SK-N-SH (cell line): ENCODE measurements around the gene FAM20C. TPM values are rescaled to one million over a fixed set of nuclear protein-coding genes. Genes with fewer than 3 reads are reported as not detected.

Source experiments
- CTCF ChIA-PET: fragments of 300-600, 350-600 bp; formaldehyde crosslinking; extraction: SDS; loops from one replicate; lab custom pipeline; 2021; lab: Yijun Ruan, JAX
- POLR2A ChIA-PET: fragments of 350-600 bp; sonication (Branson Sonifier 250); formaldehyde crosslinking; extraction: SDS; loops from one replicate; lab custom pipeline; 2020; ENCODE audit warnings: antibody characterized with exemption, inconsistent platforms; lab: Yijun Ruan, JAX
- DNase-seq: peaks from one replicate; pipeline ENCODE4 v3.0.0; 2012
- H2AFZ ChIP-seq: fragments of 200-600 bp; sonication (generic); 2 replicates; pipeline ENCODE4 v1.8.1; 2016; ENCODE audit warnings: antibody characterized with exemption, mild to moderate bottlenecking, low read depth
- H3F3A ChIP-seq: fragments of 200-600 bp; sonication (generic); replicated peaks from 2 replicates; pipeline ENCODE3; 2016; ENCODE audit warnings: antibody characterized with exemption, mild to moderate bottlenecking; ENCODE audit not compliant: insufficient read depth
- H3K27ac ChIP-seq, 2 experiments: fragments of 200-500 bp in 1 of 2; fragments of 200-600 bp in 1 of 2; sonication (Bioruptor generic) in 1 of 2; sonication (generic), shearing (Covaris generic) in 1 of 2; 2 replicates each; pipeline versions ENCODE4 v1.5.1 to v1.6.1; 2014 to 2016; ENCODE audit warnings: low read depth in 2 of 2, inconsistent platforms in 1 of 2, low read length in 1 of 2, mild to moderate bottlenecking in 1 of 2, mixed read lengths in 1 of 2
- H3K27me3 ChIP-seq: fragments of 200-600 bp; sonication (generic), shearing (Covaris generic); 2 replicates; pipeline ENCODE4 v1.6.1; 2016; ENCODE audit warnings: mixed run types; ENCODE audit not compliant: insufficient read depth
- H3K36me3 ChIP-seq, 2 experiments: fragments of 200-500 bp in 1 of 2; fragments of 200-600 bp in 1 of 2; sonication (Bioruptor generic) in 1 of 2; sonication (generic) in 1 of 2; replicated peaks in 1 of 2; 2 replicates each; pipeline versions ENCODE3 to v1.5.1; 2014 to 2016; ENCODE audit warnings: low read length in 1 of 2, mild to moderate bottlenecking in 1 of 2; ENCODE audit not compliant: insufficient read depth in 2 of 2, control insufficient read depth in 1 of 2
- H3K4me1 ChIP-seq, 2 experiments: fragments of 200-500 bp in 1 of 2; fragments of 200-600 bp in 1 of 2; sonication (Bioruptor generic) in 1 of 2; sonication (generic), shearing (Covaris generic) in 1 of 2; 2 replicates each; pipeline versions ENCODE4 v1.5.1 to v1.6.1; 2014 to 2016; ENCODE audit warnings: low read depth in 1 of 2, low read length in 1 of 2, mixed run types in 1 of 2; ENCODE audit not compliant: insufficient read depth in 2 of 2, control insufficient read depth in 1 of 2
- H3K4me2 ChIP-seq: fragments of 200-600 bp; sonication (generic), shearing (Covaris generic); 2 replicates; pipeline ENCODE4 v1.6.1; 2017; ENCODE audit warnings: mixed run types
- H3K4me3 ChIP-seq, 2 experiments: fragments of 200-500 bp in 1 of 2; fragments of 200-600 bp in 1 of 2; sonication (Bioruptor generic) in 1 of 2; sonication (generic), shearing (Covaris generic) in 1 of 2; 2 replicates each; pipeline versions ENCODE4 v1.5.1 to v1.8.1; 2014 to 2016; ENCODE audit warnings: low read depth in 2 of 2, inconsistent platforms in 1 of 2, low read length in 1 of 2, mild to moderate bottlenecking in 1 of 2, mixed read lengths in 1 of 2, moderate library complexity in 1 of 2
- H3K79me2 ChIP-seq: fragments of 200-600 bp; sonication (generic); 2 replicates; pipeline ENCODE4 v1.8.1; 2017; ENCODE audit warnings: mild to moderate bottlenecking; ENCODE audit not compliant: insufficient read depth
- H3K9ac ChIP-seq: fragments of 200-600 bp; sonication (generic); 2 replicates; pipeline ENCODE4 v1.6.1; 2017; ENCODE audit warnings: mixed run types
- H3K9me2 ChIP-seq: fragments of 200-600 bp; sonication (generic); 2 replicates; pipeline ENCODE4 v1.6.1; 2017; ENCODE audit warnings: mixed run types
- H3K9me3 ChIP-seq: fragments of 200-600 bp; sonication (generic); 2 replicates; pipeline ENCODE4 v1.6.1; 2017; ENCODE audit warnings: mixed run types, mild to moderate bottlenecking, moderate library complexity
- H4K20me1 ChIP-seq: fragments of 200-600 bp; sonication (generic); 2 replicates; pipeline ENCODE4 v1.6.1; 2017; ENCODE audit warnings: mild to moderate bottlenecking, mixed run types; ENCODE audit not compliant: insufficient read depth
- CHD2 ChIP-seq: fragments of 150-350 bp; IDR thresholded peaks from 2 replicates; pipeline ENCODE4 v1.6.1; 2018; ENCODE audit warnings: low read length; ENCODE audit not compliant: partially characterized antibody
- ELF1 ChIP-seq: IDR thresholded peaks from 2 replicates; pipeline ENCODE4 v1.4.0; 2012
- EP300 ChIP-seq, 2 experiments: IDR thresholded peaks; 2 replicates each; pipeline versions ENCODE4 v1.4.0 to v1.6.1; 2012; ENCODE audit warnings: borderline replicate concordance in 1 of 2, low read depth in 1 of 2, low read length in 1 of 2
- EZH2phosphoT487 ChIP-seq: fragments of 200-600 bp; sonication (generic); IDR thresholded peaks from 2 replicates; pipeline ENCODE4 v1.6.1; 2017; ENCODE audit warnings: low read depth, mixed run types, mild to moderate bottlenecking, antibody characterized with exemption, moderate library complexity, borderline replicate concordance
- FOSL2 ChIP-seq: IDR thresholded peaks from 2 replicates; pipeline ENCODE4 v1.4.0; 2012; ENCODE audit warnings: low read depth, mild to moderate bottlenecking, moderate library complexity, borderline replicate concordance
- FOXJ3 ChIP-seq: sonication (generic); formaldehyde crosslinking; IDR thresholded peaks from 2 replicates; pipeline ENCODE4 v1.5.1; 2020; ENCODE audit warnings: mild to moderate bottlenecking, missing genetic modification reagents
- GABPA ChIP-seq: IDR thresholded peaks from 2 replicates; pipeline ENCODE4 v1.4.0; 2012; ENCODE audit warnings: low read depth, mild to moderate bottlenecking
- IRF3 ChIP-seq: fragments of 150-350 bp; IDR thresholded peaks from 2 replicates; pipeline ENCODE4 v1.6.1; 2016; ENCODE audit warnings: mild to moderate bottlenecking, low read depth, low read length
- MEF2A ChIP-seq: IDR thresholded peaks from 2 replicates; pipeline ENCODE4 v1.4.0; 2012; ENCODE audit warnings: low read depth, borderline replicate concordance
- NRF1 ChIP-seq: IDR thresholded peaks from 2 replicates; pipeline ENCODE4 v1.6.1; 2012; ENCODE audit warnings: low read depth, mild to moderate bottlenecking, low read length
- POLR2AphosphoS5 ChIP-seq: IDR thresholded peaks from 2 replicates; pipeline ENCODE4 v1.6.1; 2012; ENCODE audit warnings: low read depth, low read length
- RCOR1 ChIP-seq: fragments of 150-350 bp; IDR thresholded peaks from 2 replicates; pipeline ENCODE4 v1.6.1; 2017; ENCODE audit warnings: antibody characterized with exemption, low read length
- REST ChIP-seq: IDR thresholded peaks from 2 replicates; pipeline ENCODE4 v1.6.1; 2012; ENCODE audit warnings: mild to moderate bottlenecking, low read depth, low read length, moderate library complexity
- RXRA ChIP-seq: IDR thresholded peaks from 2 replicates; pipeline ENCODE4 v1.4.0; 2012; ENCODE audit warnings: low read depth, mild to moderate bottlenecking, borderline replicate concordance
- SIN3A ChIP-seq: IDR thresholded peaks from 2 replicates; pipeline ENCODE4 v1.6.1; 2012; ENCODE audit warnings: low read depth, mild to moderate bottlenecking, low read length, moderate library complexity, borderline replicate concordance
- SMC3 ChIP-seq: IDR thresholded peaks from 2 replicates; pipeline ENCODE4 v1.6.1; 2012; ENCODE audit warnings: low read depth, low read length, improper control_type of control experiment
- TAF1 ChIP-seq: IDR thresholded peaks from 2 replicates; pipeline ENCODE4 v1.6.1; 2012; ENCODE audit warnings: low read depth, mild to moderate bottlenecking, low read length, moderate library complexity, borderline replicate concordance
- TCF12 ChIP-seq: IDR thresholded peaks from 2 replicates; pipeline ENCODE4 v1.4.0; 2012
- WGBS: methylation state at CpG from one replicate; pipeline ENCODE4 v1.1.6; 2017; ENCODE audit warnings: low lambda C conversion rate; 5-methylcytosine and 5-hydroxymethylcytosine counted together
- polyA plus RNA-seq, 3 experiments: library from polyadenylated mRNA; depleted of rRNA; stranded (reverse); fragments of >200 nt; gene quantifications; 2 replicates each; pipeline ENCODE4 v1.2.3, GENCODE V29; 2012
- TF ChIP-seq, protein P1 (sequence below): IDR thresholded peaks from 2 replicates; pipeline ENCODE4 v1.4.0; 2012; ENCODE audit warnings: low read depth, borderline replicate concordance
- TF ChIP-seq, protein P2 (sequence below): IDR thresholded peaks from 2 replicates; pipeline ENCODE4 v1.4.0; 2012; ENCODE audit warnings: low read depth
- TF ChIP-seq, protein P3 (sequence below): fragments of 150-350 bp; IDR thresholded peaks from 2 replicates; pipeline ENCODE4 v1.6.1; 2017; ENCODE audit warnings: antibody characterized with exemption, low read length, low read depth, borderline replicate concordance

Gene FAM20C
- polyA plus RNA-seq, 1 of the 3 experiments (the other 2 are of a cell fraction), result 12.7 TPM

DNA sequence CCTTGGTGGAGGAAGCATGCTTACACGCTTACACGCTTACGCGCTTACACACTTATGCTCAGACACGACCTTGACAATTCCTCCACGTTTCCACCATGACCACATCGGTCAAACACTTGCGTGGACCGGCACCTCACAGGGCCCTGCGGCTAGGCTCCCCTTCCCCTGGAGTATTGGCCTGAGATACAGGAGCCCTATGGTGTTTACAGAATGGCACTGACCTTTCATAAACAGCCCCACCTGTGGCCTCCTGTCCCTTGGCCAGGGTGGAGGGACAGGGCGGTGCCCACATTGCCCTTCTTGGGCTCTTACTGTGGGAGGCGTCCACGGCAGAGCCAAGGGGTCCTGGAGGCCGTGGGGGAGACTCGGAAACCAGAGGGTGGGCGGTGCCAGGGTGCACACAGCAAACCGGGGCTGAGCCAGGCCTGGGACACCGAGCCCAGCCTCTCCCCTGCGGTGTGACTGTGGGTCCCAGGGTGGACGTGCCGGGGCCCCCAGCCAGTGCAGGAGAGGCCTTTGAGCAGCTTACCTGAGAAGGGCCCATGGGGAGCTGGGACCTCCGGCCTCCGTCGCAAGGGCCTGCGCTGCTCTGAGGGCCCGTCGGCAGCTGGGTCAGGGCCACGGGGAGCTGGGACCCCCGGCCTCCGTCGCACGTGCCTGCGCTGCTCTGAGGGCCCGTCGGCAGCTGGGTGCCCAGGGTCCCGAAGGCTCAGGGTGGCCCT lies 53.4 kb downstream of the FAM20C start:
- Histone ChIP-seq H3K79me2 (no peaks in the 10 kb centered on the region), H3K9me2 (no peaks in the 10 kb centered on the region), H3F3A (no peaks in the 10 kb centered on the region), H3K9ac (no peak overlapping the region), H3K36me3 (peaks cover 0 to 5% of the 10 kb centered on the region in 2 experiments), H3K27ac (no peak overlapping the region), H3K9me3 (no peaks in the 10 kb centered on the region), H3K27me3 (no peaks in the 10 kb centered on the region), H2AFZ (no peak overlapping the region), H3K4me3 (no peak overlapping the region), H3K4me2 (no peak overlapping the region), H3K4me1 (peaks cover 0 to 10% of the 10 kb centered on the region in 2 experiments; a peak in 2 of 4 replicates), H4K20me1 (no peaks in the 10 kb centered on the region)
- DNase-seq, result no peak
- WGBS, result 81% methylated on average over 15 of the region's 36 CpGs
- TF ChIP-seq ELF1 (no peak), EP300 (IDR thresholded peaks at IDR 0.05; ENCODE audit: borderline replicate concordance in 1 of 2, low read depth in 1 of 2, low read length in 1 of 2) (no peak), GABPA (no peak), SIN3A (no peak), EZH2phosphoT487 (no peak)
- TF ChIP-seq, protein P1, sequence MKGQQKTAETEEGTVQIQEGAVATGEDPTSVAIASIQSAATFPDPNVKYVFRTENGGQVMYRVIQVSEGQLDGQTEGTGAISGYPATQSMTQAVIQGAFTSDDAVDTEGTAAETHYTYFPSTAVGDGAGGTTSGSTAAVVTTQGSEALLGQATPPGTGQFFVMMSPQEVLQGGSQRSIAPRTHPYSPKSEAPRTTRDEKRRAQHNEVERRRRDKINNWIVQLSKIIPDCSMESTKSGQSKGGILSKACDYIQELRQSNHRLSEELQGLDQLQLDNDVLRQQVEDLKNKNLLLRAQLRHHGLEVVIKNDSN, result no peak
- ChIA-PET CTCF (interaction anchor here (0.6 kb wide), 1 partner anchor 30 kb away, joined by 3 read pairs; no protein-coding TSS in a partner anchor), POLR2A (no interaction called here)

GRCh38 chr7:246451-246850 lies 54.1 kb downstream of the FAM20C start:
- no peaks in the 10 kb centered on the region for H3K27me3 ChIP-seq
- H3K79me2 ChIP-seq, result no peaks in the 10 kb centered on the region
- H3K9me3 ChIP-seq, result no peaks in the 10 kb centered on the region
- H3K9ac ChIP-seq, result no peak overlapping the region
- no peak overlapping the region for H3K4me3 ChIP-seq
- H4K20me1 ChIP-seq, result no peaks in the 10 kb centered on the region
- no peaks in the 10 kb centered on the region for H3F3A ChIP-seq
- no peak overlapping the region for H3K4me2 ChIP-seq
- ChIA-PET POLR2A (no interaction called here), CTCF (no interaction called here)
- WGBS, result 86% methylated on average over 22 of the region's 22 CpGs
- H3K9me2 ChIP-seq, result no peaks in the 10 kb centered on the region
- H3K27ac ChIP-seq, result no peak overlapping the region
- H2AFZ ChIP-seq, result no peak overlapping the region
- DNase-seq, result no peak
- peaks cover 0 to 5% of the 10 kb centered on the region in 2 experiments for H3K36me3 ChIP-seq
- H3K4me1 ChIP-seq, result peaks cover 0 to 10% of the 10 kb centered on the region in 2 experiments; a peak in 2 of 4 replicates
- TF ChIP-seq FOSL2 (no peak), EZH2phosphoT487 (no peak), FOXJ3 (CRISPR knock-in tag) (no peak), TAF1 (no peak), NRF1 (no peak), MEF2A (no peak), CHD2 (no peak), TCF12 (no peak), EP300 (IDR thresholded peaks at IDR 0.05; ENCODE audit: borderline replicate concordance in 1 of 2, low read depth in 1 of 2, low read length in 1 of 2) (no peak), RCOR1 (no peak), SMC3 (no peak), REST (no peak), IRF3 (no peak), RXRA (no peak), GABPA (no peak), POLR2AphosphoS5 (no peak)
- TF ChIP-seq, protein P2, sequence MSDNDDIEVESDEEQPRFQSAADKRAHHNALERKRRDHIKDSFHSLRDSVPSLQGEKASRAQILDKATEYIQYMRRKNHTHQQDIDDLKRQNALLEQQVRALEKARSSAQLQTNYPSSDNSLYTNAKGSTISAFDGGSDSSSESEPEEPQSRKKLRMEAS, result no peak
- TF ChIP-seq, protein P3, sequence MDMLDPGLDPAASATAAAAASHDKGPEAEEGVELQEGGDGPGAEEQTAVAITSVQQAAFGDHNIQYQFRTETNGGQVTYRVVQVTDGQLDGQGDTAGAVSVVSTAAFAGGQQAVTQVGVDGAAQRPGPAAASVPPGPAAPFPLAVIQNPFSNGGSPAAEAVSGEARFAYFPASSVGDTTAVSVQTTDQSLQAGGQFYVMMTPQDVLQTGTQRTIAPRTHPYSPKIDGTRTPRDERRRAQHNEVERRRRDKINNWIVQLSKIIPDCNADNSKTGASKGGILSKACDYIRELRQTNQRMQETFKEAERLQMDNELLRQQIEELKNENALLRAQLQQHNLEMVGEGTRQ, result no peak
